Kidney (tissue), 14 donors: ENCODE results near the gene C7. TPM values are rescaled to one million over a fixed set of nuclear protein-coding genes. Genes with fewer than 3 reads are reported as not detected.

Source experiments
- DNase-seq, 5 donors: peaks; one replicate each; pipeline ENCODE4 v3.0.0-alpha.2; 2013 to 2020
- FAIRE-seq: peaks from 2 replicates; lab custom pipeline; 2012; peaks lifted over from hg19 to GRCh38; lab: Jason Lieb, UNC
- H3K27ac ChIP-seq, 2 donors: one replicate each; pipeline ENCODE4 v1.7.0; 2013; ENCODE audit warnings: low read depth in 2 of 2, low read length in 2 of 2, inconsistent platforms in 1 of 2
- H3K27me3 ChIP-seq: one replicate; pipeline ENCODE4 v1.7.1; 2013; ENCODE audit warnings: low read length, inconsistent platforms; ENCODE audit not compliant: control insufficient read depth, insufficient read depth
- H3K36me3 ChIP-seq, 3 donors: one replicate each; pipeline versions ENCODE4 v1.7.0 to v1.7.1; 2013; ENCODE audit warnings: low read length in 3 of 3, control low read depth in 1 of 3, inconsistent platforms in 1 of 3; ENCODE audit not compliant: insufficient read depth in 3 of 3, control insufficient read depth in 2 of 3
- H3K4me1 ChIP-seq, 3 donors: one replicate each; pipeline versions ENCODE4 v1.7.0 to v1.7.1; 2013; ENCODE audit warnings: low read length in 3 of 3, inconsistent platforms in 1 of 3, low read depth in 1 of 3; ENCODE audit not compliant: control insufficient read depth in 2 of 3, insufficient read depth in 2 of 3
- H3K4me3 ChIP-seq, 3 donors: one replicate each; pipeline versions ENCODE4 v1.7.0 to v1.8.1; 2013; ENCODE audit warnings: low read length in 3 of 3, control low read depth in 1 of 3, inconsistent platforms in 1 of 3
- H3K9ac ChIP-seq, 3 donors: one replicate each; pipeline versions ENCODE4 v1.7.0 to v1.7.1; 2013; ENCODE audit warnings: low read length in 3 of 3, control low read depth in 1 of 3, inconsistent platforms in 1 of 3
- H3K9me3 ChIP-seq, 3 donors: one replicate each; pipeline versions ENCODE4 v1.7.0 to v1.7.1; 2013; ENCODE audit warnings: low read length in 3 of 3, control low read depth in 1 of 3, inconsistent platforms in 1 of 3; ENCODE audit not compliant: control insufficient read depth in 2 of 3, insufficient read depth in 1 of 3
- intact Hi-C: fragments of 100-400 bp; cut with DNase I; formaldehyde crosslinking; loops from one replicate; pipeline ENCODE4 v1.11.1; 2022
- polyA plus RNA-seq: library from polyadenylated mRNA; stranded (reverse); fragments of 350-450 nt; fragmentation: Illumina TruSeq; extraction: RNeasy Lipid Tissue Mini Kit (QIAGEN cat#74804); gene quantifications from one replicate; pipeline ENCODE4 v1.2.3, GENCODE V29; 2014; ENCODE audit warnings: low read depth, low replicate concordance; ENCODE audit not compliant: insufficient read depth
- total RNA-seq: library from RNA; stranded (reverse); fragmentation: NEBNext Ultra II Directional; extraction: Animal tissue kit (Norgen Biotek cat#: 25700); gene quantifications from one replicate; pipeline ENCODE4 v1.2.1, GENCODE V29; 2021
- TF ChIP-seq, protein P1 (sequence below): IDR thresholded peaks from 3 replicates; pipeline ENCODE4 v1.5.1; 2012; ENCODE audit warnings: mild to moderate bottlenecking, moderate library complexity, borderline replicate concordance; ENCODE audit not compliant: insufficient read depth; ENCODE audit errors: extremely low read depth
- donor health status: control.
- donor health status: control.
- donor health status: control.
- donor health status: control.
- donor health status: control.
- donor health status: DM: yes; HTN: yes; CAD: no.
- donor health status: Normal renal cell carcinoma (clear cell type).

C7 gene
- total and polyA plus RNA-seq, 2 donors from 2014 or later: 158 to 849 TPM

DNA sequence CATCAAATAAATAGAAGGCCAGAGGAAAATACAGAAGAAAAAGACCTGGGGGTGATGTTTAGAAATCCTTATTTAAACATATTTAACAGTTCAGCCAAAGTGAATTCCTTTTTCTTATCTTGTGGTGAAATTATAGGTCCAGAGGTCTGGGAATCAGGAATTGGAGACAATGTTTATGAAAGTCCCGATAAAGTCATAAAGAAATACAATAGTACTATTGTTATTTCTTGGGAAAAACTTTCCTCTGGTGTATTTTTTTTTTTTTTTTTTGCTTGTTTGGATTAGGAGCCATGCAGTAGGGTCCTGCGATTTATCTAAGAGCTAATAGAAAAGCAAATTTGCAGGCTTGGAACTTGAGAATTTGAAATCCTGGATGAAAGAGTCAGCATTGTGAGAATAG is 426 bp downstream of the C7 start:
- H3K27me3 ChIP-seq: no peaks in the 10 kb centered on the region
- H3K9me3 ChIP-seq: no peaks in the 10 kb centered on the region
- DNase-seq (no peak), FAIRE-seq (no peak)
- no peak overlapping the region for H3K27ac ChIP-seq
- TF ChIP-seq, protein P1, sequence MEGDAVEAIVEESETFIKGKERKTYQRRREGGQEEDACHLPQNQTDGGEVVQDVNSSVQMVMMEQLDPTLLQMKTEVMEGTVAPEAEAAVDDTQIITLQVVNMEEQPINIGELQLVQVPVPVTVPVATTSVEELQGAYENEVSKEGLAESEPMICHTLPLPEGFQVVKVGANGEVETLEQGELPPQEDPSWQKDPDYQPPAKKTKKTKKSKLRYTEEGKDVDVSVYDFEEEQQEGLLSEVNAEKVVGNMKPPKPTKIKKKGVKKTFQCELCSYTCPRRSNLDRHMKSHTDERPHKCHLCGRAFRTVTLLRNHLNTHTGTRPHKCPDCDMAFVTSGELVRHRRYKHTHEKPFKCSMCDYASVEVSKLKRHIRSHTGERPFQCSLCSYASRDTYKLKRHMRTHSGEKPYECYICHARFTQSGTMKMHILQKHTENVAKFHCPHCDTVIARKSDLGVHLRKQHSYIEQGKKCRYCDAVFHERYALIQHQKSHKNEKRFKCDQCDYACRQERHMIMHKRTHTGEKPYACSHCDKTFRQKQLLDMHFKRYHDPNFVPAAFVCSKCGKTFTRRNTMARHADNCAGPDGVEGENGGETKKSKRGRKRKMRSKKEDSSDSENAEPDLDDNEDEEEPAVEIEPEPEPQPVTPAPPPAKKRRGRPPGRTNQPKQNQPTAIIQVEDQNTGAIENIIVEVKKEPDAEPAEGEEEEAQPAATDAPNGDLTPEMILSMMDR: no peak
- H3K36me3 ChIP-seq: no peaks in the 10 kb centered on the region
- intact Hi-C loops: no loop called here
- H3K9ac ChIP-seq: peak overlapping the region in 1 of 3 donors; percentile 6
- peak overlapping the region; percentile 22 to 48 (median 47) for H3K4me3 ChIP-seq
- H3K4me1 ChIP-seq: no peaks in the 10 kb centered on the region

DNA sequence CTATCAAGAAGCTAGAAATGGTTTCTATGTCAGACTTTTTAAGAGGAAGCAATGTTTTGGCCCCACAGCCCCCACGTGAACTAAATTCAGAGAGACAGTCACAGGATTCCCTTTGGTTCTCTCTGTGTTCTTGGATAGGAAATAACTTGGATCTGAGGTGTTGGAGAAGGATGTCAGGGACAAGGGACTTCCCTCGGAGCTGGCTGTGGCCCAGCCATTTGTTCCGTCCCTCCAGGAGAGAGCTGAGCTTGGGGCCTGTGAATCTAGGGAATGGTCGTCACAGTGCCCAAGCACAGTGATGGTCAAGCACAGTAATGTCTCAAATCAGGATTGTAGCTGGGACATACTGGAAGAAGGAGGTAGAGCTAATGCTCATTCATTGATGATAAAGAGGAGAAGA is 2.0 kb downstream of the C7 start:
- Histone ChIP-seq H3K36me3 (no peaks in the 10 kb centered on the region), H3K27ac (peak overlapping the region in 1 of 2 donors; percentile 32), H3K9ac (no peak overlapping the region), H3K9me3 (no peaks in the 10 kb centered on the region), H3K27me3 (no peaks in the 10 kb centered on the region), H3K4me1 (no peaks in the 10 kb centered on the region), H3K4me3 (peak overlapping the region in 2 of 3 donors; percentile 44 to 49)
- intact Hi-C loops: no loop called here
- TF ChIP-seq, protein P1: no peak
- FAIRE-seq (no peak), DNase-seq (no peak)

DNA sequence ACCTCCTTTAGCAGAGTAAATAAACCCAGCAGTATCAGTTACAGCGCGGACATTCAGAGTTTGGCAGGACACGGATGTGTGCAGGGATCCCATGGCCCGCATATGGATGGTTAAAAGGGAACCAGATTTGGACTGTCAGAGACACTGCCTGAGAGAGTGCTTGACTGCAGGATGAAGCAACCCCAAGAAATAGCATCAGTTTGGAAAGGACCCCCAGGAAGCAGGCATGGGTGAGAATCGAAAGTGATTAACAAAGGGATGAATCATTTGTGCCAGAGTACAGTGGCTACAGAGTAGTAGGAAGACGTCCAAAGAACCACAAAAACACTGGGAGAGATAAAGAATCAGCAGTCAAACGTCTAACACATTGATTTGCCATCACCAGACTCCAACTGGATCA is 5.5 kb downstream of the C7 start:
- TF ChIP-seq, protein P1: no peak
- intact Hi-C loops: no loop called here
- Histone ChIP-seq H3K4me3 (peak overlapping the region in 2 of 3 donors; percentile 6 to 11), H3K27me3 (no peaks in the 10 kb centered on the region), H3K4me1 (no peaks in the 10 kb centered on the region), H3K36me3 (no peaks in the 10 kb centered on the region), H3K9ac (no peak overlapping the region), H3K9me3 (no peaks in the 10 kb centered on the region), H3K27ac (no peak overlapping the region)
- FAIRE-seq (no peak), DNase-seq (no peak)

DNA sequence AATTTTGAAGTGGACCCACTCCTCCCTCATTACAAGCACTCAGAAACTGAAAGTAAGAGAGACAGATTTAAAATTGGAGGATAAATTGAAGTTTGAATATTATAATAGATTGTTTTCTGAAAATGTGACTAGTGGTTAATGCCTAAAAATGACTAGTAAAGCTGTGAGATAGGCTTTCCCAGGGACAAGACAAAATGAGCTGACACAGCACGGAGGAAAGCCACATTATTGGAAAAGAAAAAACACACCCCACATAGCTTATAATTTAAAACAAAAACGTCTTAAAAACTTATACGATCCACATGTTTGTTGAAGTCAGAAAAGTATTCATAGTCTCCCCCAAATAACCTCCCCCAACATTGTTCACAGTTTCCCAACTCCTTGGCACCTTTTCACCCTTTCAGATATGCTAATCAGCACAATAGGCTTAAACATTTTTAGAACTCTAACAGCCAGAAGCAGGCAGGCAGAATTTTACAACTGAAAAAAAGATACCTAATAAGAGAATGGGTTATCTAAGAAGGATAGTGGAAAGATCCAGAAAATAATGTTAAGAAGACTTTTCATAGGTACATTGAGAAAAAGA is 6.1 kb downstream of the C7 start:
- H3K36me3 ChIP-seq: no peaks in the 10 kb centered on the region
- TF ChIP-seq, protein P1: no peak
- intact Hi-C loops: no loop called here
- no peak overlapping the region for H3K27ac ChIP-seq
- no peaks in the 10 kb centered on the region for H3K9me3 ChIP-seq
- peak overlapping the region in 1 of 3 donors; percentile 6 for H3K4me3 ChIP-seq
- no peak for FAIRE-seq
- no peaks in the 10 kb centered on the region for H3K4me1 ChIP-seq
- no peak overlapping the region for H3K9ac ChIP-seq
- no peaks in the 10 kb centered on the region for H3K27me3 ChIP-seq
- no peak for DNase-seq
